Globus pallidus (tissue), 1 donor: ENCODE data around the gene MLLT10.

ENCODE experiments used
- DNase-seq: peaks from one replicate; pipeline ENCODE4 v3.0.0-alpha.2; 2015; ENCODE audit warnings: low spot score

MLLT10 gene

GRCh38 chr10:21501091-21501490 lies 32.9 kb upstream of the MLLT10 start:
- no peak for DNase-seq

DNA sequence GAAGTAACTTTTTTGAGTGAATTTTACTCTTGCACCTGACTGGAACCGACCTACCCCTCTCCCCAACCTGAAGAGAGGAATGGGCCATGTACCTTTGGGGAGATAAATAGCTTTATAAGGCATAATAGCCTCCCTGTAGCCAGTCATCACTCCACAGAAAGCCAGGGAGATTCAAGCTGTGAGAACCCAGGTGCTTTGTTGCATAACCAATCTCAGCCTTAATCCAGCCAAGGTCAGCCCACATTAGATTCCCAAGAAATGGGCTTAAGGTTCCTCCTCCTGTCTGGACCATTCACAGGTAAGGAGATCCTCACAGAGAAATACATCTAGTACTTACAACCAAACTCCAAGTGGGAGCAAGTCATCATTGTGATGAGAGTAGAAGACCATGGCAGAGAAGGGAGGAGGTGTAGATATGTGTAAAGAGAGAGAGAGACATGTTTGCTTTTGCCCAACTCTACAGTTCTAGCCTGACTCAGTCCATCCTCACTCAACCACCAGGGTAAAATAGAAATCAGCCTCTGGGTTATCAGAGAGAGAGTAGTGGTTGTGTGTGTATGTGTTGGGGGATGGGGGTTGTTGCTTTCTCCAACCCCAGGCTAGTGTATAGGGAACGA lies 32.2 kb upstream of the MLLT10 start:
- DNase-seq: no peak

DNA sequence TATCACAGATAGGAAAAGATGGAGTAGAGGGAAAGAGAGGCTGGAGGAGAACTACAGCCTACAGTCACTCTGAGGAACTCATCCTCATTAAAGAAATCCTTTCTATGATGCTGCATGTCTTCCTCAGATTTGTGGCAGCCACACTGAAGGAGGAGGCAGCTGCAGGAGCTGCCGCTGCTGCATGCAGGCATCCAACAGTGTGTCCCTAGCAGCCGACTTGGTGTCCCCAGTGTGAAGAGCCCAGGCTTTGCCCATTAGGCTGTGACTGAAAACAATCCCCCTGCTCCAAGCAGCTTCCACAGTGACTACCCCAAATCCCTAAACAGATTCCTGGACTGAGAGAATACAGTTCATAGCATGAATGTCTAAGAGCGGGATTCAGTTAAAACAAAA lies 31.7 kb upstream of the MLLT10 start:
- no peak for DNase-seq

- no peak for DNase-seq
Measured at GRCh38 chr10:21503542-21503941, 30.5 kb upstream of the MLLT10 start.

- no peak for DNase-seq
Measured at GRCh38 chr10:21505711-21506278, 28.2 kb upstream of the MLLT10 start.

- DNase-seq: no peak
Measured at GRCh38 chr10:21506351-21506750, 27.7 kb upstream of the MLLT10 start.

GRCh38 chr10:21507150-21507549 lies 26.9 kb upstream of the MLLT10 start:
- DNase-seq: no peak

DNA sequence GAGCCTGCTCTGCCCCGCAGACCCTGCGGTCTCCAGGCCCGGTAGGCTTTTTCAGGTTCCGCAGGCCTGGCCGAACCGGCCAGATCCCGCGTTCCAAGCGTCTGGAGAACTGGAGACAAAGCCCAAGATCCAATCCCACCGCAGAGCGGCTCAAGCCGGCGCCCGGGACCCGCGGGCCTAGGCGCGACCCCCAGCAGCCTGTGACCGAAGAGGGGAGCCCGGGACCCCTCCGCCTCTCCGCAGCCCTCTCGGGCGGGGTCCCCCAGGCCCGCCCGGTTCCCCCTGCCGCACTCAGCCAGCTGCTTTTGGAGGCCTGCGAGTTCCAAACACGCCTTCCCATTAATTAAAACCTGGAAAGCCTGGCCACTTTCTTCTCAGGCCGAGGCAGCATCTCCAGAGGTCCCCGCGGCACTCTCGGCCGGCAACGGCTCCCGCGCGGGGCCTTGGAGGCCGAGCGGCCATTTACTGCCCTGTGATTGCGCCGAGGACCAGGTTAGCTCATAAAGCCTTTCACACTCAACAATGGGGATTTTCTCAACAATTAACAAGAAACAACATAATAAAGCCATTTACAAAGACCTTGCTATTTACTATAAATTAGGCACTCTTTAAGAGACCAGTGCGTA lies 25.2 kb upstream of the MLLT10 start:
- no peak for DNase-seq

- DNase-seq: no peak
Measured at GRCh38 chr10:21509341-21510240, 24.4 kb upstream of the MLLT10 start.

GRCh38 chr10:21510241-21511094 lies 23.6 kb upstream of the MLLT10 start:
- peak; percentile 46 for DNase-seq

DNA sequence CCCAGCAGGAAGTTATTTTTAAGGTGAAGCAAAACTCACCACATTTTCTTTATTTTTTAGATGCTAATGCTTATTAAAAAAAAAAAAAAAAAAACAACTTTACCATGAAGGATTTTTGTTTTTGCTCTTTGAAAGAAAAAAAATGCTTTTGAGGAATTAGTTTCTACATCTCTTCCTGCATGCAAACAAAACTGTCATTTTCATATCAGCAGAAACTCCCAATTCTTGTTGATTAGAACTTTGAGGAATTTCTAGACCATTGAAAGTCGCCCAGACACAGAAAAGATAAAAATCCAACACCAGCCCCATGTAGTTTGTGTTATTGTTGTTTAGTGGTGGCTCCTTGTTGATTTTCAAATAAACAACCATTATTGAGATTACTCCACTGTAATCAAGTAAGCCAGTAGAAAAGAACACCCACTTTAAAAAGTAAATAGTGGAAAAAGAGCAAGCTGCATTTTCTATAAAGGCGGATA lies 22.9 kb upstream of the MLLT10 start:
- DNase-seq: no peak

DNA sequence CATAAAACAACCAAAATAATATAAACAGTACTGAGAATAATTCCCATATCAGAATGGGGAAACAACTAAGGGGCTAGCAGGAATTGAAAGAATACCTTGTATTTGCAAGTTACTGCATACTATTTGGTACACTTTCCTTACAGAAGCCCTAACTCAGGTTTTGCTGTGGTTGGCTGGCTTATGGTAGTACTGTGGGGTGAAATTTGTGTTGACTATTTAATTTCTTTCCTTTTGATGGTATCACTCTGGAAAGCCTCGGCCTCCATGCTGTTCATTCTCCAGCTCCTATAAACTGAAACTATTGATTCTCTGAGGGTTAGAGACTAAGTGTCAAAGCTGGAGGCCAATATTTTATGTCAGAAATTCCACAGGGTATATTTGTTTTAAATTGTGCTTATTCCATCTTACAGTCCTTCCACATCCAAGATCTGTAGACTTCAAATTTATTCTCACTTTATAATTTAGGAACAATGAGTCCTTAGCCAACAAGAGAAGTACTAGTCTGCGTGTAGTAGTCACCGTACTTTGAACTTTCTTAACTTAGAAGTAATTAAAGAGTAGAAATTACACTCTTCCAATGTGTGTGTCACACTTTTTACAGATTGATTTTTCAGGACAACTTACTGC lies 22.0 kb upstream of the MLLT10 start:
- DNase-seq: no peak

GRCh38 chr10:21512573-21513404 lies 21.2 kb upstream of the MLLT10 start:
- no peak for DNase-seq

GRCh38 chr10:21513405-21513788 lies 20.6 kb upstream of the MLLT10 start:
- DNase-seq: no peak

GRCh38 chr10:21514129-21514817 lies 19.8 kb upstream of the MLLT10 start:
- DNase-seq: no peak

- no peak for DNase-seq
Measured at GRCh38 chr10:21514818-21515351, 19.1 kb upstream of the MLLT10 start.

- DNase-seq: no peak
Measured at GRCh38 chr10:21515361-21516241, 18.4 kb upstream of the MLLT10 start.
